Inflammatory macrophage treated with lipopolysaccharide for 4 hours (primary cell): Measurements from ENCODE around the gene DTNBP1.

Source experiments
- DNase-seq: peaks from one replicate; pipeline ENCODE4 v3.0.0-alpha.2; 2020

DTNBP1 gene

GRCh38 chr6:15513131-15513771 is 149.6 kb downstream of the DTNBP1 start:
- no peak for DNase-seq

GRCh38 chr6:15512721-15513120 is 150.1 kb downstream of the DTNBP1 start:
- peak; percentile 57 for DNase-seq

GRCh38 chr6:15512126-15512525 is 150.7 kb downstream of the DTNBP1 start:
- no peak for DNase-seq

GRCh38 chr6:15511248-15512125 is 151.3 kb downstream of the DTNBP1 start:
- no peak for DNase-seq

GRCh38 chr6:15510536-15511247 is 152.1 kb downstream of the DTNBP1 start:
- DNase-seq, result no peak

- DNase-seq, result no peak
Measured at GRCh38 chr6:15510121-15510520, 152.7 kb downstream of the DTNBP1 start.

- DNase-seq, result peak; percentile 85
Measured at GRCh38 chr6:15509335-15509933, 153.4 kb downstream of the DTNBP1 start.

- no peak for DNase-seq
Measured at GRCh38 chr6:15508931-15509330, 153.9 kb downstream of the DTNBP1 start.

GRCh38 chr6:15508441-15508871 is 154.4 kb downstream of the DTNBP1 start:
- DNase-seq, result peak; percentile 86

GRCh38 chr6:15507746-15508145 is 155.1 kb downstream of the DTNBP1 start:
- no peak for DNase-seq

GRCh38 chr6:15507221-15507620 is 155.6 kb downstream of the DTNBP1 start:
- DNase-seq, result no peak

- DNase-seq, result no peak
Measured at GRCh38 chr6:15506066-15506465, 156.8 kb downstream of the DTNBP1 start.

GRCh38 chr6:15505463-15505918 is 157.3 kb downstream of the DTNBP1 start:
- no peak for DNase-seq

- DNase-seq, result no peak
Measured at GRCh38 chr6:15504581-15505350, 158.1 kb downstream of the DTNBP1 start.

- no peak for DNase-seq
Measured at GRCh38 chr6:15504040-15504495, 158.8 kb downstream of the DTNBP1 start.

GRCh38 chr6:15503346-15503680 is 159.5 kb downstream of the DTNBP1 start:
- no peak for DNase-seq

- DNase-seq, result no peak
Measured at GRCh38 chr6:15502446-15503345, 160.1 kb downstream of the DTNBP1 start.

GRCh38 chr6:15501826-15502445 is 160.9 kb downstream of the DTNBP1 start:
- DNase-seq, result no peak

GRCh38 chr6:15500901-15501825 is 161.7 kb downstream of the DTNBP1 start:
- DNase-seq, result no peak
